Measurements from ENCODE around the gene DOK4.
"Not testable (repeated sequence)": the region's sequence is repeated elsewhere in the genome, so short reads cannot be mapped to it uniquely, and the experiment has no call there.

DOK4 gene

DNA sequence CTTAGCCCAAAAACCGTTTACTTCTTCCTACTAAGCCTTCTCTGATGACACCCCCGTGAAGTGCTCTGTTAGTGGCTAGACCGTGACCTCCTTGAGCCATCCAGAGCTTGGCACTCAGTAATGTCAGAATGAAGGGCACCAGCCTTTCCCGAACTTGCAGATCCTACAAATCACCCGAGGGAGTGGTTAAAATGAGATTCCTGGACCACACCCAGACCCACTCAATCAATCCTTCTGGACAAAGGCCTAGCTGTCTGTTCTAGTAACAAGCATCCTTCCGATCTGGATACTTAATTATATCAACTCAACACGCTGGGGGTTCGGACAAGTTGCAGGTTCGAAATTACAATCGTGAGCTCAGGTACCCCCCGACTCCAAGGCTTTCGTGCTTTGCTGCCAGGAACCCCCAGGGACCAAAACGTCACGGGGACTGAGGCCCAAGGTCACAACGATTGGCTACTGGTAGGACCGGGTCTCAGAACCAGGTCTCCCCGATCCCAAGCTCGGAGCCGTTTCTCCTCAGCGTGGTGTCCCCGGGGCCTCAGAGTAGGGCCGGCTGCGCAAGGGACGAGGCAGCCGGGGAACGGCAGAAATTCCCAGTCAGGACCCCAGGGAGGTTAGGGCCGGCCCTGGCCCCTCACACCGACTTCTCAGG is 39.6 kb downstream of the DOK4 start:
- DNase-seq (ENCODE audit: low spot score), result peak; percentile 43

DNA sequence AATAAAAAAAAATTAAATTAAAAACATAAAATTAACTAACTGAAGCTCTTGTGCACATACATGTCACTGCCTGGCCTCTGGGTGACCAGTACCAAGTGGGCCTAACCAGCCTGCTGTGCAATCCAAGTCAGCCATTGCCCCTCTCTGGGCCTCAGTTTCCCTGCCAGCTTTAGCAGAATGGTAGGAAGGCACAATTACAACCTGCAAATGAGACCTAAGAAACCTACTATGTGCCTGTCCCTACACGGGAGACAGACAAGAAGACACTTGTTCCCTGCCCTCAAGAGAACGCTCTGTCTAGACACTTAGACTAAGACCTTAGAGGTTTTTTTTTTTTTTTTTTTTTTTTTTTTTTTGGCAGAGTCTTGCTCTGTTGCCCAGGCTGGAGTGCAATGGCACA is 40.8 kb downstream of the DOK4 start:
- no peak for DNase-seq (ENCODE audit: low spot score)

GRCh38 chr16:57444711-57445110 is 41.6 kb downstream of the DOK4 start:
- DNase-seq (ENCODE audit: low spot score), result no peak

- not testable (repeated sequence) for DNase-seq (ENCODE audit: low spot score)
Measured at GRCh38 chr16:57440551-57440950, 45.7 kb downstream of the DOK4 start.

DNA sequence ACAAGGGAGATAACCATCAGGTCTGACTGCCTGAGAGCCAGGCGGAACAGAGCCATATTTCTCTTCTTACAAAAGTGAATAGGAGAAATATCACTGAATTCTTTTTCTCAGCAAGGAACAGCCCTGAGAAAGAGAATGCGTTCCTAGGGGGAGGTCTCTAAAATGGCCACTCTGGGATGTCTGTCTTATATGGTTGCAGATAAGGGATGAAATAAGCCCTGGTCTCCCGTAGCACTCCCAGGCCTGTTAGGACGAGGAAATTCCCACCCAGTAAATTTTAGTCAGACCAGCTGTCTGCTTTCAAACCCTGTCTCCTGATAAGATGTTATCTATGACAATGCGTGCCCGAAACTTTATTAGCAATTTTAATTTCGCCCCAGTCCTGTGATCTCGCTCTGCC is 46.3 kb downstream of the DOK4 start:
- DNase-seq (ENCODE audit: low spot score), result not testable (repeated sequence)

- DNase-seq (ENCODE audit: low spot score), result no peak
Measured at GRCh38 chr16:57435838-57436237, 50.5 kb downstream of the DOK4 start.

DNA sequence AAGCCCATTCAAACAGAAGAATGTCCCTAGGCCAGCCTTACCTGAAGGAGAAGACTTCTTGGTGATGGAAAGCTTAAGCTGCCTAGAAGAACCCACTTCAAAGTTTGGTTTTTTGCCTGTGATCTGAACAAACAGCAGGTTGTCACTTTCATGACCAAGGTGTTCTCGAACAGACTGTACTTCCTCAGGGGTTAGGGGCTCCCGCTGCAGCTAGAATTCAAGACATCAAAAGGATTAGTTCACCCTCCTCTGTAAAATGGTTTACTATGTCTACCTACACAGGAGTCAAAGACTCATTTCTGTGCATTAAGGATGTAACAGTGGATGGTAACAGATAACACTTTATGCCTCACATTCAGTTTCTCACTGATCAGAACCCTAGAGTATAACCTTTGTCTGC is 52.3 kb downstream of the DOK4 start:
- no peak for DNase-seq (ENCODE audit: low spot score)

- DNase-seq (ENCODE audit: low spot score), result no peak
Measured at GRCh38 chr16:57432989-57433388, 53.3 kb downstream of the DOK4 start.

- DNase-seq (ENCODE audit: low spot score), result no peak
Measured at GRCh38 chr16:57432505-57432904, 53.8 kb downstream of the DOK4 start.

- DNase-seq (ENCODE audit: low spot score), result no peak
Measured at GRCh38 chr16:57430955-57431354, 55.3 kb downstream of the DOK4 start.

- no peak for DNase-seq (ENCODE audit: low spot score)
Measured at GRCh38 chr16:57427824-57428223, 58.5 kb downstream of the DOK4 start.

- no peak for DNase-seq (ENCODE audit: low spot score)
Measured at GRCh38 chr16:57427307-57427706, 59.0 kb downstream of the DOK4 start.

- no peak for DNase-seq (ENCODE audit: low spot score)
Measured at GRCh38 chr16:57426356-57426755, 59.9 kb downstream of the DOK4 start.

- DNase-seq (ENCODE audit: low spot score), result no peak
Measured at GRCh38 chr16:57424583-57424982, 61.7 kb downstream of the DOK4 start.

DNA sequence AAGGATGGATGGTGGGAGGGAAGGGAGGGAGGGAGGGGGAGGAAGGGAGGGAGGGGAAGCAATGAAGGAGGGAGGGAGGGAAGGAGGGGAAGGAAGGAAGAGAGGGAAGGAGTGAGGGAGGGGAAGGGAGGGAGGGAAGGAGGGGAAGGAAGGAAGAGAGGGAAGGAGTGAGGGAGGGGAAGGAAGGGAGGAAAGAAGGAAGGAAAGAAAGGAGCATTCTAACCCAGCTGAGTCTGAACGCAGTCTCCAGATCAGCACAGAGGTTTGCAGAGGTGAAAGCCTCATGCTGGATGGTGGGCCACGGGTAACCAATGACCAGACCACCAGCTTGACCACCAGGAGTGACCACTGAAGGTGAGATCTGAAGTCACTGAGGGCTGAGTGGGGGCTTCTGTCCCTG is 63.1 kb downstream of the DOK4 start:
- DNase-seq (ENCODE audit: low spot score), result no peak

DNA sequence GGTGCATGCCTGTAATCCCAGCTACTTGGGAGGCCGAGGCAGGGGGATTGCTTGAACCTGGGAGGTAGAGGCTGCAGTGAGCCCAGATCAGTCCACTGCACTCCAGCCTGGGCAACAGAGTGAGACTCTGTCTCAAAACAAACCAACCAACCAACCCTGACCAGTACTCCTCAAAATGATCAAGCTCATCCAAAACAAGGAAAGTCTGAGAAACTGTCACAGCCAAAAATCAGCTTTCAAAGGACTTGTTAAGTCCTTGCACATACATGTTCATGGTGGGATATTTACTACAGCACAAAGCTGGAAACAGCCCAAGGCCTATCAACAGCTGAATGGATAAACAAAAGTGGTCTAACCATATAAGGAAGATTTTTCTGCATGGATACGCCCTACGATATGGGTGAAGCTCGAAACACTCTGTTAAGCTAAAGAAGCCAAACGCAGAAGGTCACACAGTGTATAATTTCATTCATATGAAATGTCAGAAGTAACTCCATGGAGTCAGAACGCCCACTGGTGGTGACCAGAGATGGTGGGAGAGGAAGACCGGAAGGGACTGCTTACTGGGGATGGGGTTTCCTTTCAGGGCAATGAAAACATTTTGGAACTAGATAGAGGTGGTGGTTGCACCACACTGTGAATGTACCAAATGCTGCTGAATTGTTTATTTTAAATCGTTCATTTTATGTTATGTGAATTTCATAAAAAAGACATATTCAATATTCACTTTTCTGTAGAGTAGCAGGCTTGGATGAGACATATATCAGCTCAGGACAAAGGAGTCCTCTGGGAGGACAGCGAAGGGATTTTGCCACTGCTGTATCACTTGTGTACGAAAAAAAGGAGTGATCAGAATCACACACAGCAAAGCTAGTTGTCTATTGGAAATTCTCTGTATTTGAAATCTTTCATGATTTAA is 64.0 kb downstream of the DOK4 start:
- peak; percentile 61 for DNase-seq (ENCODE audit: low spot score)
